ENCODE data around the gene ENPP7.

The ENPP7 gene

GRCh38 chr17:79695797-79696609, 34.7 kb upstream of the ENPP7 start:
- TF ChIP-seq ZNF274 (IDR thresholded peaks at IDR 0.05; ENCODE audit: low read depth, low read length) = no peak
- H3K4me3 ChIP-seq (ENCODE audit: low read length) = no peak overlapping the region

GRCh38 chr17:79696610-79696982, 34.1 kb upstream of the ENPP7 start:
- no peak for TF ChIP-seq ZNF274 (IDR thresholded peaks at IDR 0.05; ENCODE audit: low read depth, low read length)

GRCh38 chr17:79698146-79698846, 32.4 kb upstream of the ENPP7 start:
- H3K4me3 ChIP-seq (ENCODE audit: low read length) = no peak overlapping the region
- no peak for TF ChIP-seq ZNF274 (IDR thresholded peaks at IDR 0.05; ENCODE audit: low read depth, low read length)

More at GRCh38 chr17:79696610-79696982, 34.1 kb upstream of the ENPP7 start:
- no peak overlapping the region for H3K4me3 ChIP-seq (ENCODE audit: low read length)

- no peak for TF ChIP-seq ZNF274 (IDR thresholded peaks at IDR 0.05; ENCODE audit: low read depth, low read length)
- no peak overlapping the region for H3K4me3 ChIP-seq (ENCODE audit: low read length)
Observed at GRCh38 chr17:79699386-79700036, 31.2 kb upstream of the ENPP7 start.

- no peak overlapping the region for H3K4me3 ChIP-seq (ENCODE audit: low read length)
- TF ChIP-seq ZNF274 (IDR thresholded peaks at IDR 0.05; ENCODE audit: low read depth, low read length) = no peak
Observed at GRCh38 chr17:79700592-79700991, 30.2 kb upstream of the ENPP7 start.

GRCh38 chr17:79702034-79702433, 28.7 kb upstream of the ENPP7 start:
- H3K4me3 ChIP-seq (ENCODE audit: low read length) = no peak overlapping the region
- TF ChIP-seq ZNF274 (IDR thresholded peaks at IDR 0.05; ENCODE audit: low read depth, low read length) = no peak

- H3K4me3 ChIP-seq (ENCODE audit: low read length) = no peak overlapping the region
Observed at GRCh38 chr17:79702550-79703236, 28.1 kb upstream of the ENPP7 start.

GRCh38 chr17:79704691-79705090, 26.1 kb upstream of the ENPP7 start:
- H3K4me3 ChIP-seq (ENCODE audit: low read length) = no peak overlapping the region
- TF ChIP-seq ZNF274 (IDR thresholded peaks at IDR 0.05; ENCODE audit: low read depth, low read length) = no peak

More at GRCh38 chr17:79702550-79703236, 28.1 kb upstream of the ENPP7 start:
- TF ChIP-seq ZNF274 (IDR thresholded peaks at IDR 0.05; ENCODE audit: low read depth, low read length) = no peak

- no peak for TF ChIP-seq ZNF274 (IDR thresholded peaks at IDR 0.05; ENCODE audit: low read depth, low read length)
- no peak overlapping the region for H3K4me3 ChIP-seq (ENCODE audit: low read length)
Observed at GRCh38 chr17:79705674-79706073, 25.1 kb upstream of the ENPP7 start.

- TF ChIP-seq ZNF274 (IDR thresholded peaks at IDR 0.05; ENCODE audit: low read depth, low read length) = no peak
- no peak overlapping the region for H3K4me3 ChIP-seq (ENCODE audit: low read length)
Observed at GRCh38 chr17:79706931-79707850, 23.6 kb upstream of the ENPP7 start.

GRCh38 chr17:79707931-79708891, 22.5 kb upstream of the ENPP7 start:
- TF ChIP-seq ZNF274 (IDR thresholded peaks at IDR 0.05; ENCODE audit: low read depth, low read length) = no peak
- no peak overlapping the region for H3K4me3 ChIP-seq (ENCODE audit: low read length)

- no peak for TF ChIP-seq ZNF274 (IDR thresholded peaks at IDR 0.05; ENCODE audit: low read depth, low read length)
- no peak overlapping the region for H3K4me3 ChIP-seq (ENCODE audit: low read length)
Observed at GRCh38 chr17:79711715-79712305, 18.9 kb upstream of the ENPP7 start.
